H54 (cell line): Measurements from ENCODE around the gene ADARB1.

ENCODE experiments used
- DNase-seq: peaks from one replicate; pipeline ENCODE4 v3.0.0; 2011; ENCODE audit warnings: low spot score, mixed read lengths; ENCODE audit not compliant: insufficient read length
- FAIRE-seq: peaks from 3 replicates; lab custom pipeline; 2011; peaks lifted over from hg19 to GRCh38; lab: Jason Lieb, UNC
- POLR2A ChIP-seq: IDR thresholded peaks from 2 replicates; pipeline ENCODE4 v1.6.1; 2011; ENCODE audit warnings: low read depth, mild to moderate bottlenecking, low read length

ADARB1 gene

GRCh38 chr21:45055861-45056260 is 18.5 kb upstream of the ADARB1 start:
- FAIRE-seq (no peak), DNase-seq (no peak)
- no peak for TF ChIP-seq POLR2A

GRCh38 chr21:45056296-45056904 is 18.0 kb upstream of the ADARB1 start:
- DNase-seq (no peak), FAIRE-seq (no peak)
- no peak for TF ChIP-seq POLR2A

GRCh38 chr21:45056917-45057560 is 17.3 kb upstream of the ADARB1 start:
- FAIRE-seq (no peak), DNase-seq (no peak)
- no peak for TF ChIP-seq POLR2A

DNA sequence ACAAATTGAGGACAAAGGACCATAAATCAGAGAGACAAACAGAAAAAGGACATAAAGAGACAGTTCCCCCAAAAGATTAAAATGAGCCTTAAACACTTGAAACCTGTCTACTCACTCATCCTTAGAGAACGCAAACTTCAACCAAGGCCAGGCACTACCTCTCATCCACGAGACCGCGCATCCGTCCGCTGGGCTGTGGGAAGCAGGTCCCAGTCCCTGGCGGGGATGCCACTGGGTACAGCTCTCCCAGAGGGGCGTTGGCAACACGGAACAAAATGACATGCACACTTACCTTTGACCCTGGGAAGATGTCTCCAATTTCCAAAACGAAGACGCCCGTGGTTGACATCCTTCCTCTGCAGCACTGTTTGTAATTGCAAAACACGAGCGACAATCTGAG is 16.5 kb upstream of the ADARB1 start:
- FAIRE-seq (no peak), DNase-seq (no peak)
- TF ChIP-seq POLR2A = no peak

DNA sequence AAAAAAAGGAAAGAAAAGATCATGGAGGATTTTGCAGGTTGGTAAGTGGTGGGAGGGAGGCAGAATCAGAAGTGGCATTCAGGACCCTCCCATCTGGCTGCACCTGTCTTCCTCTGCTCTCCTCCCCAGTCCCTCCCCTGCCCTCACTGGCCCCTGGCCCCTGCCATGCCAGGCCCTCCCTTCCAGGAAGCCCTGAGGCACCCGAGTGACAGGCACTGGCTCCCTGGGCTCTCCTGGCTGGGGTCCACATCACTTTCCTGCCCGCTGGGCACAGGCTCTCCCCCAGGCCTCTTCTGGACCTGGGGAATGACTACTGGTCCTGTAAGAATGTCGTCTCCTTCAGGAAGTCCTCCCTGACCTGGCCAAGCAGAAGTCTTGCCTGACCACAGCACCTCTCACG is 15.3 kb upstream of the ADARB1 start:
- FAIRE-seq = no peak
- TF ChIP-seq POLR2A = no peak
- no peak for DNase-seq

GRCh38 chr21:45060089-45060488 is 14.3 kb upstream of the ADARB1 start:
- FAIRE-seq (no peak), DNase-seq (no peak)
- no peak for TF ChIP-seq POLR2A

- no peak for TF ChIP-seq POLR2A
- DNase-seq (no peak), FAIRE-seq (no peak)
These were observed 13.6 kb upstream of the ADARB1 start for GRCh38 chr21:45060675-45061311.

GRCh38 chr21:45064091-45064490 is 10.3 kb upstream of the ADARB1 start:
- FAIRE-seq (no peak), DNase-seq (no peak)
- TF ChIP-seq POLR2A = no peak

- no peak for TF ChIP-seq POLR2A
- no peak for DNase-seq
- FAIRE-seq = no peak
These were observed 9.6 kb upstream of the ADARB1 start for GRCh38 chr21:45064618-45065399.

- TF ChIP-seq POLR2A = no peak
- FAIRE-seq = no peak
- DNase-seq = no peak
These were observed 6.7 kb upstream of the ADARB1 start for GRCh38 chr21:45067462-45068285.

GRCh38 chr21:45069085-45069484 is 5.3 kb upstream of the ADARB1 start:
- TF ChIP-seq POLR2A = no peak
- DNase-seq (no peak), FAIRE-seq (no peak)

- DNase-seq (no peak), FAIRE-seq (no peak)
- no peak for TF ChIP-seq POLR2A
These were observed 4.7 kb upstream of the ADARB1 start for GRCh38 chr21:45069711-45070110.
